GM12864 (cell line): Measurements from ENCODE around the gene AKR1C3.

ENCODE experiments used
- DNase-seq: peaks from one replicate; pipeline ENCODE4 v3.0.0-alpha.2; 2011; ENCODE audit warnings: low read depth
- H3K4me3 ChIP-seq: 2 replicates; pipeline ENCODE4 v1.5.1; 2011; ENCODE audit warnings: mild to moderate bottlenecking, low read depth, low read length, control low read depth
- CTCF ChIP-seq: IDR thresholded peaks from 2 replicates; pipeline ENCODE4 v1.5.1; 2011; ENCODE audit warnings: low read depth, mild to moderate bottlenecking, moderate library complexity, low read length, control low read depth, inconsistent platforms; ENCODE audit errors: missing control alignments

Gene AKR1C3

GRCh38 chr10:5078547-5079180 is 15.6 kb upstream of the AKR1C3 start:
- H3K4me3 ChIP-seq = no peak overlapping the region
- TF ChIP-seq CTCF = no peak
- DNase-seq = no peak

- DNase-seq = no peak
- no peak overlapping the region for H3K4me3 ChIP-seq
- no peak for TF ChIP-seq CTCF
These were observed 14.8 kb upstream of the AKR1C3 start for GRCh38 chr10:5079306-5079830.

GRCh38 chr10:5079836-5080235 is 14.4 kb upstream of the AKR1C3 start:
- DNase-seq = no peak

GRCh38 chr10:5081091-5081490 is 13.1 kb upstream of the AKR1C3 start:
- no peak for TF ChIP-seq CTCF
- H3K4me3 ChIP-seq = no peak overlapping the region
- no peak for DNase-seq

More at GRCh38 chr10:5079836-5080235, 14.4 kb upstream of the AKR1C3 start:
- H3K4me3 ChIP-seq = no peak overlapping the region
- TF ChIP-seq CTCF = no peak

GRCh38 chr10:5088703-5089261 is 5.4 kb upstream of the AKR1C3 start:
- no peak for TF ChIP-seq CTCF
- DNase-seq = no peak
- no peak overlapping the region for H3K4me3 ChIP-seq

GRCh38 chr10:5089865-5090264 is 4.3 kb upstream of the AKR1C3 start:
- no peak overlapping the region for H3K4me3 ChIP-seq
- DNase-seq = no peak

More at GRCh38 chr10:5089865-5090264, 4.3 kb upstream of the AKR1C3 start:
- TF ChIP-seq CTCF = peak; percentile 56
